Umbilical cord (tissue), 2 donors: Measurements from ENCODE around the gene EHD2. TPM values are rescaled to one million over a fixed set of nuclear protein-coding genes. Genes with fewer than 3 reads are reported as not detected.
A peak's percentile ranks its signal among the peaks of the same experiment; 100 is the strongest.
"Not testable (repeated sequence)": the region's sequence is repeated elsewhere in the genome, so short reads cannot be mapped to it uniquely, and the experiment has no call there.

Experiments used
- DNase-seq: peaks from one replicate; pipeline ENCODE4 v3.0.0-alpha.2; 2015; ENCODE audit warnings: low spot score
- total RNA-seq: library from RNA; depleted of rRNA; stranded (reverse); fragments of >200 nt; gene quantifications from one replicate; pipeline ENCODE4 v1.2.3, GENCODE V29; 2014; ENCODE audit warnings: low replicate concordance; ENCODE audit not compliant: insufficient read depth

The EHD2 gene
- 65.5 TPM for total RNA-seq

GRCh38 chr19:47713046-47714021 lies at the start of gene EHD2:
Gene EHD2, plus strand, starts transcription at chr19:47713422. Its CDS starts 3,191 bp downstream, at chr19:47716613.
- DNase-seq: peak; percentile 87

- DNase-seq: peak; percentile 20
These were observed 49.7 kb upstream of the EHD2 start for GRCh38 chr19:47663435-47663910.

- peak; percentile 57 for DNase-seq
These were observed 49.1 kb upstream of the EHD2 start for GRCh38 chr19:47663911-47664771.

- DNase-seq: not testable (repeated sequence)
These were observed 44.7 kb upstream of the EHD2 start for GRCh38 chr19:47668556-47668955.

GRCh38 chr19:47670736-47671135 lies 42.5 kb upstream of the EHD2 start:
- no peak for DNase-seq

GRCh38 chr19:47671499-47671898 lies 41.7 kb upstream of the EHD2 start:
- no peak for DNase-seq

- DNase-seq: no peak
These were observed 39.8 kb upstream of the EHD2 start for GRCh38 chr19:47673426-47673825.

GRCh38 chr19:47674548-47674947 lies 38.7 kb upstream of the EHD2 start:
- DNase-seq: no peak

- DNase-seq: no peak
These were observed 38.0 kb upstream of the EHD2 start for GRCh38 chr19:47675271-47675670.

GRCh38 chr19:47675859-47676258 lies 37.4 kb upstream of the EHD2 start:
- no peak for DNase-seq

- no peak for DNase-seq
These were observed 36.4 kb upstream of the EHD2 start for GRCh38 chr19:47676811-47677210.

- no peak for DNase-seq
These were observed 33.8 kb upstream of the EHD2 start for GRCh38 chr19:47679251-47679900.

GRCh38 chr19:47679922-47680857 lies 33.0 kb upstream of the EHD2 start:
- no peak for DNase-seq

- DNase-seq: no peak
These were observed 32.3 kb upstream of the EHD2 start for GRCh38 chr19:47680858-47681332.

GRCh38 chr19:47681388-47681787 lies 31.8 kb upstream of the EHD2 start:
- DNase-seq: no peak

- no peak for DNase-seq
These were observed 31.3 kb upstream of the EHD2 start for GRCh38 chr19:47681936-47682335.

- DNase-seq: no peak
These were observed 30.3 kb upstream of the EHD2 start for GRCh38 chr19:47682939-47683338.

GRCh38 chr19:47686679-47687450 lies 26.4 kb upstream of the EHD2 start:
- no peak for DNase-seq

GRCh38 chr19:47687906-47688305 lies 25.3 kb upstream of the EHD2 start:
- no peak for DNase-seq
